GM12872 (cell line): Measurements from ENCODE around the gene TNFRSF14.

Source experiments
- CTCF ChIP-seq: IDR thresholded peaks from 3 replicates; pipeline ENCODE4 v1.5.1; 2011; ENCODE audit warnings: low read depth, mild to moderate bottlenecking, low read length, moderate library complexity; ENCODE audit not compliant: insufficient read depth

Gene TNFRSF14

GRCh38 chr1:2540816-2541492 is 15.2 kb upstream of the TNFRSF14 start:
- no peak for TF ChIP-seq CTCF

- no peak for TF ChIP-seq CTCF
These were observed 14.4 kb upstream of the TNFRSF14 start for GRCh38 chr1:2541619-2542245.

- TF ChIP-seq CTCF = no peak
These were observed 13.8 kb upstream of the TNFRSF14 start for GRCh38 chr1:2542246-2542915.

GRCh38 chr1:2543543-2544092 is 12.6 kb upstream of the TNFRSF14 start:
- no peak for TF ChIP-seq CTCF

GRCh38 chr1:2544093-2544874 is 11.9 kb upstream of the TNFRSF14 start:
- TF ChIP-seq CTCF = no peak

- TF ChIP-seq CTCF = no peak
These were observed 11.1 kb upstream of the TNFRSF14 start for GRCh38 chr1:2544875-2545640.
